NCI-H2081 (cell line): ENCODE results near the gene OR2C1.

Source experiments
- DNase-seq, 2 experiments: peaks; one replicate each; lab custom pipeline; 2025; lab: John Stamatoyannopoulos, UW

OR2C1 gene

GRCh38 chr16:3400446-3400778 is 44.7 kb downstream of the OR2C1 start:
- DNase-seq: no peak

- DNase-seq: peak; percentile 98 to 99
These were observed 45.3 kb downstream of the OR2C1 start, which contains the start of the genes ZNF174 and ZSCAN32 for GRCh38 chr16:3400779-3401688. ZNF174 (plus strand) TSS chr16:3401215; CDS start chr16:3402005, 790 bp downstream. ZSCAN32 (minus strand) TSS chr16:3401004; CDS start chr16:3397557, 3,447 bp downstream.

GRCh38 chr16:3401719-3402397 is 46.2 kb downstream of the OR2C1 start:
- DNase-seq: peak in 1 of 2 experiments; percentile 8
